ENCODE measurements around the gene SHMT2. TPM values are rescaled to one million over a fixed set of nuclear protein-coding genes. Genes with fewer than 3 reads are reported as not detected.

The SHMT2 gene
- total RNA-seq, 4 donors from 2014 or later: 20.5 to 42.4 (median 34.4) TPM

- H3K36me3 ChIP-seq: peaks cover 0 to 90% of the 10 kb centered on the region in 2 donors
- no peak overlapping the region for H3K4me3 ChIP-seq
Measured at GRCh38 chr12:57182918-57183575, 46.5 kb upstream of the SHMT2 start.

DNA sequence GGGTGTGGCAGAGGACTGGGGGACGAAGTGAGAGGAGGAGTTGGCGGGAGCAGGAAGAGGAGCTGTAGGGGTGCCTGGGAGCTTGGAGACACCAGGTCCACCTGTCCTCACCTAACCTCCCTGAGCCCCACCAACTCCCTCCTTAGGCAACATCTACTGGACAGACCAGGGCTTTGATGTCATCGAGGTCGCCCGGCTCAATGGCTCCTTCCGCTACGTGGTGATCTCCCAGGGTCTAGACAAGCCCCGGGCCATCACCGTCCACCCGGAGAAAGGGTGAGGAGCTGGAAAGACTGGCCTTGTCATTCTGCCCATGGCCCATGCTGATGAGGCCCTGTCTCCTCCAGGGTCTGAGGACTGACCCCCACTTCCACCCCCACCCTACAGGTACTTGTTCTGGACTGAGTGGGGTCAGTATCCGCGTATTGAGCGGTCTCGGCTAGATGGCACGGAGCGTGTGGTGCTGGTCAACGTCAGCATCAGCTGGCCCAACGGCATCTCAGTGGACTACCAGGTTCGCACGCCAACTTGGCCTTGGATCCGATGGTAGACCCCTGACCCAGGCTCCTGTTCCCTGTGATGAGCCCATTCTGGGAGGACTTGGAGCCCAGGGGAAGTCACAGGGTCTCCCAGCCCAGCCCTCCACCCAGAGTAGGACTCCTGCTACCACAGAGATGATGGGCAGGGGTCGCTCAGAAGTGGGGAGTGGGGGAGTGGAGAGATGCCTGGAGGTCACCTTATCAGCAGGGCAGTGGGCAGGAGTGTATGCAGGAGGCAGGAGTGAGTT, 45.4 kb upstream of the SHMT2 start:
- Histone ChIP-seq H3K36me3 (peaks cover 0 to 90% of the 10 kb centered on the region in 2 donors), H3K4me1 (no peaks in the 10 kb centered on the region), H3K27me3 (no peaks in the 10 kb centered on the region), H3K9me3 (no peaks in the 10 kb centered on the region), H3K4me3 (no peak overlapping the region), H3K27ac (no peak overlapping the region)
- ATAC-seq: no peak
- TF ChIP-seq CTCF (IDR thresholded peaks at IDR 0.05) (no peak), POLR2A (IDR thresholded peaks at IDR 0.05) (no peak), EP300 (IDR thresholded peaks at IDR 0.05) (no peak), POLR2AphosphoS5 (IDR thresholded peaks at IDR 0.05) (no peak)
- WGBS, 2 donors (ENCODE audit: low coverage in 1 of 2): 95 to 100% methylated on average over 1 to 9 of the region's 22 CpGs

More at GRCh38 chr12:57182918-57183575, 46.5 kb upstream of the SHMT2 start:
- TF ChIP-seq POLR2A (IDR thresholded peaks at IDR 0.05) (no peak), CTCF (IDR thresholded peaks at IDR 0.05) (peak in 3 of 4 experiments; percentile 86 to 92 (median 92))
- H3K27me3 ChIP-seq: no peaks in the 10 kb centered on the region
- ATAC-seq: peak; percentile 77
- no peaks in the 10 kb centered on the region for H3K9me3 ChIP-seq
- H3K4me1 ChIP-seq: no peaks in the 10 kb centered on the region
- no peak overlapping the region for H3K27ac ChIP-seq
- 80% methylated on average over 2 to 4 of the region's 13 CpGs for WGBS, 2 donors (ENCODE audit: low coverage in 1 of 2)

DNA sequence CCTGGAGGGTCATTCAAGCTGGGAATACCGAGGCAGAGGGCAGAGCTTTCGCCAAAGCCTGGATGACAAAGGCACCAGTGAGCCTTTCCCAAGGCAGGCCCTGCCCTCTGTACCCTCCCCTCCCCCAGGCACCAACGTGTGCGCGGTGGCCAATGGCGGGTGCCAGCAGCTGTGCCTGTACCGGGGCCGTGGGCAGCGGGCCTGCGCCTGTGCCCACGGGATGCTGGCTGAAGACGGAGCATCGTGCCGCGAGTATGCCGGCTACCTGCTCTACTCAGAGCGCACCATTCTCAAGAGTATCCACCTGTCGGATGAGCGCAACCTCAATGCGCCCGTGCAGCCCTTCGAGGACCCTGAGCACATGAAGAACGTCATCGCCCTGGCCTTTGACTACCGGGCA, 44.1 kb upstream of the SHMT2 start:
- no peak overlapping the region for H3K27ac ChIP-seq

DNA sequence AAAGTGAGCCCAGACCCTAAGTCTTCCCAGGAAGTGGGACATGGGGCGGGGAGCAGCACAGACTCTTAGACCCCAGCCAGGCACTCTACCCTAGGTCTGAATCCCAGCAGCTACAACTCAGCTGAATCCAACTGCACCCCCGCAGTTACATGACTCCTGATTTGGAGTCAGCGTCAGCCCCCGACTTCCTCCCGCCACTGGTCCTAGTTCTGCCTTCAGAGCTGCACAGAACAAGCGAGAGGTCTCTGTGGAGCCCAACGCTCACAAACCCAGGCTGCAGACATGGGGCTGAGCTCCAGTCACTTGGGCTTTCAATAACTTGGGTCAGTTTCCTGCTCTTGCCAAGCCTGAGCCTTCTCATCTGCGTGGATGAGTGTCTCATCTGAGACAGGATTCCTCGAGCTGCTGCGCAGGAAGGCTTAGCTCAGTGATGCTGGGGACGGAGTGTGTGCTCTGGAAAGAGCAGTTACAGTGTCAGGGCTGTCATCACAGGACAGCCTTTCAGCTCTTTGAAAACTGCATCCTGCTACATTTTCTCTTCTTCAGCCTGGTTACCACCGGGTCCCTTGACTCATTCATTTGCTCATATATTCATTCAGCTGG, 43.5 kb upstream of the SHMT2 start:
- Histone ChIP-seq H3K9me3 (no peaks in the 10 kb centered on the region), H3K36me3 (peaks cover 0 to 89% of the 10 kb centered on the region in 2 donors), H3K27me3 (no peaks in the 10 kb centered on the region), H3K4me1 (peaks cover 0 to 9% (median 0%) of the 10 kb centered on the region in 3 donors), H3K27ac (no peak overlapping the region), H3K4me3 (no peak overlapping the region)
- 75% methylated on average over 1 to 2 of the region's 12 CpGs for WGBS, 2 donors (ENCODE audit: low coverage in 1 of 2)
- TF ChIP-seq CTCF (IDR thresholded peaks at IDR 0.05) (no peak), POLR2AphosphoS5 (IDR thresholded peaks at IDR 0.05) (no peak), EP300 (IDR thresholded peaks at IDR 0.05) (no peak)
- no peak for ATAC-seq

More for the DNA sequence above, 44.1 kb upstream of the SHMT2 start:
- Histone ChIP-seq H3K36me3 (peaks cover 0 to 89% of the 10 kb centered on the region in 2 donors), H3K27me3 (no peaks in the 10 kb centered on the region), H3K4me1 (peaks cover 0 to 7% (median 0%) of the 10 kb centered on the region in 3 donors), H3K4me3 (no peak overlapping the region), H3K9me3 (no peaks in the 10 kb centered on the region)
- 71% methylated on average over 1 of the region's 25 CpGs; no CpG with 5 or more reads in 1 of the 2 donors for WGBS, 2 donors (ENCODE audit: low coverage in 1 of 2)
- TF ChIP-seq POLR2A (IDR thresholded peaks at IDR 0.05) (no peak), EP300 (IDR thresholded peaks at IDR 0.05) (no peak), POLR2AphosphoS5 (IDR thresholded peaks at IDR 0.05) (no peak)
- ATAC-seq: no peak
